Activated naive CD4-positive, alpha-beta T cell treated with Interleukin-2 at 50 U/mL for 16 hours (primary cell): ENCODE measurements around the gene ZFYVE21.

ENCODE experiments used
- DNase-seq: peaks from one replicate; pipeline ENCODE4 v3.0.0-alpha.2; 2020

ZFYVE21 gene

DNA sequence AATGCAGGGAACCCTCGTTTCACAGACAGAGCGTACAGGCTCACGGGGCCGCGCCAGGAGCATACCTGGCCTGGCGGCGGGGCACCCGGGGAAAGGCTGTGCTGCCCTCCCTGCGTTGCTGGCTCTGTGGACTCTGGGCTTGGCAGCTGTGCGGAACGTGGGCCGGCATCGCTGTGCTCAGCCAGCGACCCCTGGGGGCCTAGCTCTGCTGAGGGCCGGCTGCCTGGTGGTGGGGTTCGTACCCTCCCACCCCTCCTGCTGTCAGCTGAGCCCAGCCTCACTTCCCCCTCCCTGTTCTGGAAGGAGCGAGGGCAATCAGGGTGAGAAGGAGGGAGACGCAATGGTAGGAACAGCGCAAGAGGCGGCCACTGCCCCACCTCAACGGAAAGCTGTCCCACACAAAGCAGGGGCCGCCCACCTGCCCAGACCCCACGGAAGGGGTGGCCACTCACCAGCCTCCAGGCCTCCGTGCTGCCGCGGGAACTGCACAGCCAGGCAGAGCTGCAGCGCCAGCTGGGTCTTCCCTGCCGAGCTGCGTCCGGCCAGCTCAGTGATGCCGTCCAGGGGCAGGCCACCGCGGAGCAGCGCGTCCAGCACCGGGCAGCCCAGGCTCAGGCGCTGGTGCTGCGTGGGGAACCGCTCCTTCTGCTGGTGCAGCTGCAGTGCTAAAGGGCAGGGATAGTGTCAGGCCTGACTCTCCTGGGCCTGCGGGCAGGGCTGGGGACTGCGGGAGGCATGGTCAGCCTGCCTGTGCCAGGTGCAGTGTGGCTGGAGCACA is 8.9 kb upstream of the ZFYVE21 start:
- DNase-seq: no peak

DNA sequence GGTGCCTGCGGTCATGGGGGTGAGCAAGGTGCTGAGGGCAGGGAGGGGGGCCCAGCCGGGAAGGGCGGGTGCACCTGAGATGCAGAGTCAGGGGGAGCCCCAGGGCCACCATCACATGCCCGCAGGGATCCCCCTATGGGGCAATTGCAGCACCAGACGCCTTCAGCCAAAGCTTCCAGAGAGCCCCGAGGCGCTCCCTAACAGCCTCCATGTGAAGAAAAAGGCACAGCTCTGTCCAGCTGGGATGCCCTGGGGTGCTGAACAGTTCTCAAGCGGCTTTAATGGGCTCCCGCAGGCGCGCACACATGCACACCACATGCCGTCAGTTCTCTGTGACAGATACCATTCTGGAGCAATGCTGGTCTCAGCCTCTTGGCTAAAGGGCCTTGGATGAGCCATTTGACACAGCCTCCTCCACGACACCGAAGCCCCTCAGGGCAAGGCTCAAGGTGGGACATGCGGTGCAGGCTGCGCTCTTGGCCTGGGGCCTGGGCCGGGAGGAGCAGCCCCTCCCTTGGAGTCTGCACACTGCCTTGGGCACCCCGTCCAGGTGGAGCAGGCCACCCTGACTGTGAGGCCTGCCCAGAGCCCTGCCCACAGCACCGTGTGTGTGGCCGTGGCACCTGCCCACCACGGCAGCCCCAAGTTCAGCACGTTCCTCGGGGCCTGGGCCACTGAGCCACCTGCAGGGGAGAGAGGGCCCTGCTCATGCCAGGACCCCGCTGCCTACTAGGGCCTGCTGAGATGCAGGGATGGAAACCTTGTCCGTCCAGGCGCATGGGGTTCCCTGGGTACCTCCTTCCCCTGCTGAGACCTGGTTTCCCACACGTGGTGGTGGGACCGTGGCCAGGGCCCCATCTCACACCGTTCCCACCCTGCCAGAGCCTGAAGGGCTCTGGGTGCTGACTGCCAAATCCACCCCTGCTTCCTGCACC is 8.0 kb upstream of the ZFYVE21 start:
- DNase-seq: no peak

DNA sequence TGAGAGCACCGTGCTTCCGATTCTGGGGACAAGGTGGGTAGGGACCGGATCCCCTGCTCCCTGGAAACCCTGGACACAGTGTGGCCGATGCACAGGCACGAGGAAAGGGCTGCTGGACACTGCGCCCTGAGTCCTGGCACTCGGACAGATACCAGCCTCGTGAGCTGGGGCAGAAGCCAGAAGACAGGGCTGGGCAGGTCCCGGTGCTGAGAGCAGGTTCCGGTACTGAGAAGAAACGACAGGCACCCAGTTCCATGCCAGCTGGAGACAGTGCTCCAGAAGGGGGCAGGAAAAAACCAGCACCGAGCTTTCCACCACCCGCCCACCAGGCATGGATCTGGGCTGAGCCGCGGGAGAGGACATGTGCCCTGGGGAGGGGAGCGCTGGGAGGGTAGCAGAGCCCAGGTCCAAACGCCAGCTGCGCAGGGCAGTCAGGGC is 6.8 kb upstream of the ZFYVE21 start:
- DNase-seq: no peak

DNA sequence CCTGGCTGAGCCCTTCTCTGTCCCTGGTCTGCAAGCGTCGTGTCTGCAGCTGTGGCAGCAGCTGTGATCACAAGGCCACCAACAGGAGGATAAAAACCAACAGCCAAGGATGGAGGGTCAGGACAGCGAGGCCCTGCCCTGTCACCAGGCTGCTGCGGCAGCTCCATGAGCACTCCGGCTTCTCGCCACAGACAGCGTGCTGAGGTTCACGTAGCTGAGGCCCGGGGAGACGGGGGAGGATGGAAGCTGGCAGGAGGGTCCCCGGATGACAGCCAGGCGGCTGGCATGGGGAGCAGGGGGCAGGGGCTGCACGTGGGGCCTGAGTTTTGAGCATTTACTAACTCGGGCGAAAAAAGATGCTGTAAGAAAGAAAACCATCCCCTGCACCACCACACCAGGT is 5.8 kb upstream of the ZFYVE21 start:
- no peak for DNase-seq

DNA sequence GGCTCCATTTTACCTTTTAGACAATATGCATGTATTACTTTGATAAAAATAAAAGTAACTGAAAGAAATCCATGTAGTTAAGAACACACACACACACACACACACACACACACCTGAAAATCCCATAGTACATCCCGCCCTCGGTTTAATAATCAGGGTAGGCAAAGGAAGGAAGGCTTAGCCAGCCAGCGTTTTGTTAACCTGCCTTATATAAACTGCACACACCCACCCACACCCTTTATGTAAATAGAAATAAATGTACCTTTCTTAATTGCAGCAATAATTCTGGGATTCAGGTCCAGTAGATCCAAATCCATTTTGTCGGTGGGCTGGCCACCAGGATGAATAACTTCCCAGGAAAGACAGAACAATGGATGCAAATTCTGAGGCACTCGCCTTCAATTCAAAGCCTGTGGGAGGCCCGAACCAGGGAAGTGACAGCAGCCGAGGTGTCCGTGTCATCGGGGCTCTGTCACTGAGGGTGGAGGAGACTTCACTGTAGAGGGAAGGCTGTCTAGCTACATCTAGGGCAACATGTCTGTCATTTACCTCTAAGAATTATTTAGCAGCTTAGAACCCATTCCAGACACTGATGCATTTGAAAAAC is 4.7 kb upstream of the ZFYVE21 start:
- DNase-seq: no peak

DNA sequence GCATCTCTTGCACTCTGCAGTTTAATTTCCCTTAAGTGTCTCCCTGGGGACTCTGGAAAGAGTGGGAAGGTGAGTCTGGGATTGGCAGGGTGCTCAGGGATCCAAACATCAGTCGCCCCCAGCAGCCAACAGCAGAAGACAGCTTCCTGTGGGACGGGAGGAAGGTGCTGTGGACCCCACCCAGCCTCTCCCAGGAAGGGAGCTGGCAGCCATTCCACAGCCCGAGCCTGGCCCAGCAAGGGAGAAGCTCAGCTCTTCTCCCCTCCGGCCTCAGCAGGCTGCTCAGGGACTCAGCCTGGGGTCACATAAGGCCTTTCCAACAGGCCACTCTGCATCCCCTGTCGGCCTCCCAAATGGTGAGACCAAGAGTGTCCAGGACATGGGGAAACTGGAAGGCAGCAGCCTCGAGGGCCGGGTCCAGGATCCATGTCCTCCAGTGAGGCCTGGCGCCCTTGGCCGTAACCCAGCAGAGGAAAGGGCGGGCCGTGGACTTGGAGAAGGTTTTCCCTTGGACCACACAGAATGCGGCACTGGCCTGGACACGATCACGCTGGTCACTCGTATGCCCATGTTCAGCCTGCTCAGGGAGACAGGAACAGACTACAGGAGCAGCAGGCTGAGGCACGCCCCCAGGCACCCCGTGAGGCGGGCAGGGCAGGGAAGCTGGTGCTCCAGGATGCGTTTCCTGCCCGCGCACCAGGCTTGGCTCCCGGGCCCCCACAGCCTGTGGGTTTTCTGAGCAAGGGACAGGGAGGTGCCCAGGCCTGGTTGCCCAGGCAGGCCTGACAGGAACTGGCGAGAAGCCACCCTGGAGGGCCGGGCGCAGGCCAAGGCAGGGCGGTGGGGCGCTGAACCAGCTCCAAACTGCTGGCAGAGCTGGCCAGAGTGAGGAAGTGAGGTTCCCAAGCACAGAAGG is 3.8 kb upstream of the ZFYVE21 start:
- DNase-seq: no peak

DNA sequence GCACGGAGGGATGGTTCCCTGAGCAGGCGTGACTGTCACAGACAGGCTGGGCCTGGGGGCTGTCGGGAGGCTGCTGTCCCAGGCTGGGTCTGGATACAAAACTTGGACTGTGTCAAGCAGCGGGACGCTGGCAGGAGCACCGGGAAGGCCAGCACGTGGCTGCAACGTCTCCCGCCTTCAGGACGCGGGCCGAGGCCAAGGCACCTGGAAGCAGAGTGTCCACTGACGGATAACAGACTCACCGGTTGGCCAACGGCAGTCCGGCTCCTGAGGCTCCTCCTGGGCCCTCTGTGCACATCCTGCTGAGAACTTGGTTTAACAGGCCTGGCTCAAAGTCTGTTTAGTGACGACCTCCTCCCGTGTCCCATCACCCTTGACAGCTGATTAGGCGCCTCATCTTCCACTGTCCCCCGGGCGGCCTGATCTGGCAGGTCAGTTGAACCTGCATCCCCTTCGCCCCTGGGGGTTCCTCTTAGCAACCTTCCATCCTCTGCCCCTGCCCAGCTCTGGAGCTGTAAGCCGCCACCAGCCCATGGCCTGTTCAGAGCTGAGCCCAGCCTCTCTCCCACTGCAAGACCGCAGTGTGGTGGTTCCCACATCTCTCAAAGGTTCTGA is 2.9 kb upstream of the ZFYVE21 start:
- DNase-seq: no peak

DNA sequence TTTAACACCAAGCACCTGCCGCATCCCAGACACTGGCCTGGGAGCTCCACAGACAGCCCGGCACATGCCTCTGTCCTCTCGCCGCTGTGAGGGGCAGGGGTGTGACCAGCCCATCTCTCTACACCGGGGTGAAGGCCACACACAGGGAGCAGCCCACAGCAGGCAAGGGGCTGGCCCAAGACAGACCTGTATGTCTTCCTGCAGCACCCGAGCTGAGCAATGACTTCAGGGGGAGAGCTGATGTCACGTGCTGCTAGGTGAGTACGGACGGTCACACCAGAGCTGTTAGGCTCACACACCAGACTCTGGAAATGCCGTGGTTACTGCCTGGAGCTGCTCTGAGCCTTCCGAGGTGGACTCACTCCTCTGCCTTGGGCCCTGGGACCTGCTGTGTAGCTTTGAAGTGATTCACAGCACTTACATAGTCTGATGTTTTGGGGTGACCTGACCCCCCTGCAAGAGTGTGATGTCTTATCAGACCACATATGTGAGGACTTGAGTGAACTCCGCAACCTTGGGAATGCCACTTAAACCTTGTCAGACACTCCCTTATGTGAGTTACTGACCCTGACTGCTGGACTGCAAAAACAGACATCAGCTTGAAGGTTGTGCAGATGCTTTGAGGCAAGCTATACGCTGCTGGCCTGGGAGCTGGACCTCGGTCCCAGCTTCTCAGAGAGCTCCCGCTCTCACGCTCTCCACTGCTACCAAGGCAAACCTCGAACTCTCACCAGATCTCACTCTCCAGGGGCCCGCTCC is 2.1 kb upstream of the ZFYVE21 start:
- DNase-seq: no peak

DNA sequence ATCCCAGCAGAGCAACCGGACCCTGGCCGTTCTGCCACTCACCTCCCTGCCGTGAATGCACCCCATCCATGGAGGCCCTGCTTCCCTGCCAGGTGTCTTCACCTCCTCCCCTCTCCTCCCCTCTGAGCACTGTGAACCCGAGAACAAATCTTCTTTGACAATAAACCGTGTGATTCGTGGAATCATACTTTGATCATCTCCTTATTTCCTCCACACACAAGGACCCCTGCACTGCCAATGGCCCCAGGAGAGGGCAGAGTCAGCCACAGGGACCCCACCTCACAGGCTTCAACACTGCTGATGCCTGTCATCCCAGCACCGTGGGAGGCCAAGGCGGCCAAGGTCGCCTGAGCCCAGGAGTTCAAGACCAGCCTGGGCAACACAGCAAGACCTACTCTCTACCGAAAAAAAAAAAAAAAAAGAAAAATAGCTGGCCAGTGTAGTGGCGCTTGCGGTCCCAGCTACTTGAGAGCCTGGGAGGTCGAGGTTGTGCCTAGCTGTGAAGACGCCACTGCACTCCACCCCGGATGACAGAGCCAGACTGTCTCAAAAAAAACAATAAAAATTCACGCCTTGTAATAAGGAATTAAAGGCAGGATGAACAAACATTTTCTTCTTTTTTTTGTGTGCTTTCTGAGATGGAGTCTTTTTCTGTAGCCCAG is 1.4 kb upstream of the ZFYVE21 start:
- DNase-seq: no peak

DNA sequence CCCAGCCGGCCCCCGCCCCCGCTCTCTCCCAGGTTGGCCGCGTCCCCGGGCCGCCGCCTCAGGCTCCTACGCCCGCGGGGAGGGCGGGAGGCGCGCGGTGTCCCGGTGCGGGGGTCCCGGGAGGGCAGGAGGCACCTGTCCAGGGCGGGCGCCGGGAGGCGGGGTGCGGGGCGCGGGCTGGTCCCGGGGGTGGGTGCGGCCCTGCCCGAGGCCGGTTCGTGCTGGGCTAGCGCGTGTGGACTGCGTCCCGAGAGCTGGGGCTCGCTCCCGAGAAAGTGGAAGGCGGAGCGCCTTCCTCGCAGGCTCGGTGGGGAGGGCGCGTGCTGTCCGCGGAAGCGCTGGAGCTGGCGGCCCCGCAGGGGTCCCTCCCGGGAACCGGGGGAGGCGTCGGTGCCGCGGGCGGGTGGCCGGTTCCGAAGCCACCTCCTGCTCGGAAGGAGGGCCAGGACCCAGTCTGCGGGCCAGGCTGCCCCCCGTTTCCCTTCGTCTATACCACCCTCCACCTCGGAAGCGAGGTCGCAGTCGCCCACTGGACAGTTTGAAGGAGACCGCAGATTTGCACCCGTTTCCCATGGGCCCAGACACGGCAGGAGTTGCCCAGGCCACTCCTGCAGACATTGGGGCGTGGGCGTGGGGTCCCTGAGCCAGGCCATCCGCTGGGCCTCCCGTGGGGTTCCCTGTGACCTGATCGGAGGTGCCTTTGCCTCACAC is 636 bp downstream of the ZFYVE21 start:
- peak; percentile 12 for DNase-seq

DNA sequence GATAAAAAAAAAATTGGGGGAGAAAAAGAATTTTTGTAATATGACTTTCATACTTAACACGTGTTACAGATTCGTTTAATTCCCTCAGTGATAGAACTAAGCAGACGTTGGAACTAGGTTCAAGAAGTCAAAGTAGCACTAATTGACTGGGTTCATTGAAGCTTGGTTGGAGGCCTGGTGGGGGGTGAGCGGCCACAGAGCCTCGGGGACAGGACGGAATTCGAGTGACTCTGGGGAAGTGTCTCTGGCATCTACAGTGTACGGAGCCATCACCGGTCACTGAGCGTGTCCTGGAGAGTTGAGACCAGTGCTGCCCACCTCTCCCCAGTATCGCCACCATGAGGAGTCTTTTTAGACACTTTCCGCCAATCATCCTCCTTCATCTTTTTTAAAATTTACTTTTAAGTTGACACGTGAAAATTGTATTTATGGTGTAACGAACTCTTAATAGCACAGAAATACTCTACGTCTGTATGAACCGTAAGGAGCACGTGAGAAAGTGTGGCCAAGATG is 1.3 kb downstream of the ZFYVE21 start:
- DNase-seq: no peak

DNA sequence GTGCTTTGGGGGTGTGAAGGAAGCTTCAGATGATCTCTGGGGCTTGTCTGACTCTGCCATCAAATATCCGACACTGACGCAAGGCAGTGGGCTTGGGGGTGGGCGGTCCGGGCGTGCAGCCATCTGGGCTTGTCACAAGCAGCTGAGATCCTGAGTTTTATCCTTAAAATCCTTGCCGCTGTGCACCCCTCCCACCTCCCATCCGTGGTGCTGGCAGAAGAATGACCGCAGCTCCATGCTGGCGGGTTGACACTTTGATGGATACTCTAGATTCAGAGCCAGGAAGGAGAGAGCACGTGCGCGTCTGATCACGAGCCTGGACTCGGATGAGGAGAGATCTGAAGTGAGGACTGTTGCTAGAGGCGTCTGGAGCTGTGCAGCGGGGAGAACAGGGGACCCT is 3.0 kb downstream of the ZFYVE21 start:
- no peak for DNase-seq

DNA sequence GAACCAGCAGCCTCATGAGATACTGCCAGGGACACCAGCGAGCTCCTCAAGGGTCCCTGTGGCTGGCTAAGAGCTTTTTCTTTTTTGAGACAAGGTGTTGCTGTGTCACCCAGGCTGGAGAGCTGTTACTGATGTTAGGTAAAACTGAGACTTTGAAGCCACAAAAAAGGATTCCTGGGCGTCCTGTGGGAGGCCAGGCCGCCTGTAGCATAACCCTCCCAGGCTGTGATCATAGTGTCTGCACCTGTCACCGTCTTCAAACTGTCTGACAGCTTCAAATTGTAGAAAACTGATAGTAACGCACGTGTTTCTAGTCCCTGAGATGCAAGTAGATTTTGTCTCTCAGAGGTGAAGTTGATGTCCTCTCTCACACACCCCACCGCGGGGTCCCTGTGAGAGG is 4.1 kb downstream of the ZFYVE21 start:
- no peak for DNase-seq

DNA sequence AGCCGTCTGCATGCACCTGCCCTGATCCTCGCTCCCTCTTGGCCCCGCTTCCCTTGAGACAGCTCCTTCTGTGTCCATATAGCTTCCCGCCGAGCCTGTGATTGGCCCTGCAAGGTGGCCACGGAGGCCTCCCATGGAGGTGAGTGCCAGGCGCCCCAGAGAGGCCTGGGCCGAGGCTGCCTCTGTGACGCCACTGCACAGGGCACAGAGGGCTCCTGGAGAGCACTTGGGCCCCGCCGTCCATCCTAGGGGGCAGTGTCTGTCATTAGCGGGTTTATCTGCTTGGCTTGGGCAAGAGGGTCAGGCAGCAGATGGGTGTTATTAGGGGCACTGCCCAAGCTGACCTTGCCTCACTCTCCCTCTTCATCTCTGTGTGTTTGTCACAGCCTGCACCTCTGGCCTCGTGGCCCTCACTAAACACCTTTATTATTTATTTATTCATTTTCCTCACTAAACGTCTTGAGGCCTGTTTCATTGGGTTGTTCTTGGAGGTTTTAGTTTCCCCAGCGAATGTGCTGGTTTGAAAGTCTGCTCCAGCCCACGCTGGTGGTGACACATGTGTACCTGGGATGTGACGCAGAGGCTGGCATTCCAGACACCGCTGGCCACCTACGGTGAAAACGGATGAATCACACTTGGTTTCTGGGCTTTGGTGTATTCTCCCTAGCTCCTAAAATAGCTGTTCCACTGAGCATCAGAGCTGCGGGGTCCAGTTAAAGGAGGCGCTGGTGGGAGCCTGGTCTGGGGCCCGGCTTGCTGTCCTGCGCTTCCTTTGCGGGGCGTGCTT is 5.9 kb downstream of the ZFYVE21 start:
- DNase-seq: peak; percentile 69

DNA sequence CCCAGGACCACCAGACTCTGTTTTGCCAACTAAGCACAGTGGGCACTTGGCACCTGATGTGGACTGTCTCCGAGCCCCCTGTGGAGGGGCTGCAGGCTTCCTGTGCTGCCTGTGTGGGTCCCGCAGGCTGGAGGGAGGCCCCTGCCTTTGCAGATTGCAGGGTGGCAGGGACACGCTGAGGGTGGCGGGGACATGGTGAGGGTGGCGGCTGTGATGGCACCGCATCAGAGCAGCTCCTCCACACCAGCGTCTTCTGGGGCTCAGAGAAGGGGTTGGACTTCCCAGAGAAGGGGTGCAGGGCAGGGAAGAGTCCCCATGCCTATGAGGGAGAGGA is 8.1 kb downstream of the ZFYVE21 start:
- no peak for DNase-seq

DNA sequence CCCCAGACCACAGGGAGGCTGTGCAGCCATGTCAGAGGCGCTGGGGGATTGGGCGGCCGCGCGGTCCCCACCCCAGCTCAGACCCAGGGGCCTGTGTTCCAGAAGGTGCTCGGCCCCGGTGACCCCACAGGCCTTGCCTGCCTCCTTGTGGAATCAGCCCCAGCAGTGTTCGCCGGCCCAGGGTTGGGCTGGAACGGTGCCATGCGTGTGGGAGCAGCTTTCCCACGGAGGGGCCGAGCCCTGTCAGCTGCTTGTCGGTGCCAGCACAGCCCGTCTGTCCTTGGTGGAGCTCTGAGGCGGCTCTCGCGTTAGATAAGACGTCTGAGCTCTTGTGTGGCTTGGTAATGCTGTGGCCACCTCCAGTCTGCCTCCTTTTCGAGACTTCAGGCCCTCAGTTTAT is 8.5 kb downstream of the ZFYVE21 start:
- DNase-seq: no peak

DNA sequence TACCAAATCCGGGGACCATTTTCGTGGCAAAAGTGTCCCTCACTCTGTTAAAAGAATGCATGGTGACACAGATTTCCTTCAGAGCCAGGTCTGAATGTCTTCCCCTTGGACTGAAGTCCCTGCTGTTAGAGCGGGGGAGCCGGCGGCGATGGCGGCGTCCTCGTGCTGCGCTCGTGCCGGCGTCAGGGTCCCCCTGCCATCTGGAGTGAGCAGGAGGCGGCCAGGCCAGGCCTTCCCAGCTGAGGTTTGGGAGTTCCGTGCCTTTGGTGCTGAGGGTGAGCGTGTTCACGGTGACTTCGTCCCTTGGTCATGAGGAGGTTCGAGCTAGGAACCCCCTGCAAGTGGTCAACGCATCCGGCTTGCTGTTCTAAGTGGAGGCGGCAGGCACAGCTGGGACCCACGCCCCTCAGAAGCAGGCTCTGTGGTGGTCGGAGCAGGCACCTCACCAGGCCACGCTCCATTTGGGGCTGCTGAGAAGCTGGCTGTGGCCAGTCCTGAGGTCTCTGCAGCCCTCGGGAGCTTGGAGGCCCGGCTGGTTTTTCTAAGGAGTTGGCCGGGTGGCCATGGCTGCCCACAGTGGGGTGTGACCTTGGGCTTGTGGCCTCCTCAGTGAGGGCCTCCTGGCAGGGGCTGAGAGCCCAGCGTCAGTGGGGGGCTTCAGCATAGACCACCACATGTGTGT is 9.5 kb downstream of the ZFYVE21 start:
- no peak for DNase-seq

DNA sequence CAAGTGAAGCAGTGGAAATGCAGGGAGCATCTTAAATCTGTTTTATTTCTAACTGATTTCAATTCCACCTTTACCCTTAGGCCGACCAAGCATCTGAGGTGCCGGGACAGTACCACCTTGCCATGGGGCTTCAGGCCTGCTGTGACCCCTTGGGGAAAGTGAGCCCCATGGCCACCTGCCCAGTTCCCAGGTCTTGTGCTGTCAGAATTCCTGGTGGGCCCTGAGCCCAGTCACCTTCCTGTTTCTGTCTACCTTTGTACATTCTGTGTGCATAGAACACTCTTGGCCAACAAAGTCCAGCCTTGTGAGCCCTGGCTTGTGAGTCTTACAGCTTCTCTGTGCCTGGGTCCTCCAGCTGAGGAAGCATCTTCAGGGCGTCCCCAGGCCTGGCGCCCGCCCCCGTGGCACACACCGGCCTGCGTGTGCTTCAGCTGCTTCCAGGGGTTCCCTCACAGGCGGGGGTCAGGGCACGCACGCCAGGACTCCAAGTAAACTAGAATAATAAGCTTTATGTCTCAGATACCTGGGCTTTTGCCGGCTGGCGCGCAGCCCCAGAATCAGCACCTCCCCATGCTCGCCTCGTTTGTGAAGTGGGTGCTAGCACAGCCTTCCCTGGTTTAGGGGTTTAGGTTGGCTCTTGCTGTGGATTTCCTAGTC is 10.3 kb downstream of the ZFYVE21 start:
- DNase-seq: no peak
